ENCODE results near the gene TENM4. TPM values are rescaled to one million over a fixed set of nuclear protein-coding genes. Genes with fewer than 3 reads are reported as not detected.

The TENM4 gene
- total RNA-seq, 1 experiment from 2014 or later = 25.0 TPM

GRCh38 chr11:79390923-79391322, 49.9 kb downstream of the TENM4 start:
- H3K27me3 Mint-ChIP-seq (ENCODE audit: low read depth) = no peaks in the 10 kb centered on the region
- ChIA-PET CTCF (interaction anchor here (1.2 kb wide), 1 partner anchor 10 kb away, joined by 4 read pairs; no protein-coding TSS in a partner anchor), POLR2A (no interaction called here)
- DNase-seq (ENCODE audit: low spot score) (no peak), ATAC-seq (no peak)
- TF ChIP-seq ETV6 (CRISPR knock-in tag; IDR thresholded peaks at IDR 0.05) (no peak), IRF1 (CRISPR knock-in tag; IDR thresholded peaks at IDR 0.05) (no peak), GTF2I (CRISPR knock-in tag; conservative IDR thresholded peaks at IDR 0.05) (no peak), ZNF317 (CRISPR knock-in tag; IDR thresholded peaks at IDR 0.05; ENCODE audit: borderline replicate concordance, low read depth) (no peak), SMAD3 (CRISPR knock-in tag; IDR thresholded peaks at IDR 0.05; ENCODE audit: borderline replicate concordance) (no peak), FOXK1 (CRISPR knock-in tag; IDR thresholded peaks at IDR 0.05) (no peak), ZNF281 (CRISPR knock-in tag; IDR thresholded peaks at IDR 0.05) (no peak), ATF3 (CRISPR knock-in tag; conservative IDR thresholded peaks at IDR 0.05) (no peak), PRDM15 (CRISPR knock-in tag; IDR thresholded peaks at IDR 0.05) (no peak), ESRRA (CRISPR knock-in tag; IDR thresholded peaks at IDR 0.05; ENCODE audit: borderline replicate concordance) (no peak), ELF4 (CRISPR knock-in tag; IDR thresholded peaks at IDR 0.05; ENCODE audit: low read depth) (no peak), NR3C1 (CRISPR knock-in tag; conservative IDR thresholded peaks at IDR 0.05; ENCODE audit: low read depth) (no peak), FOXJ3 (CRISPR knock-in tag; IDR thresholded peaks at IDR 0.05; ENCODE audit: borderline replicate concordance) (no peak), SOX15 (CRISPR knock-in tag; IDR thresholded peaks at IDR 0.05) (no peak), GRHL2 (CRISPR knock-in tag; IDR thresholded peaks at IDR 0.05; ENCODE audit: insufficient replicate concordance, severe bottlenecking) (no peak), ZNF423 (CRISPR knock-in tag; IDR thresholded peaks at IDR 0.05) (no peak), PRRX2 (CRISPR knock-in tag; IDR thresholded peaks at IDR 0.05) (no peak)
- TF ChIP-seq, protein P1, sequence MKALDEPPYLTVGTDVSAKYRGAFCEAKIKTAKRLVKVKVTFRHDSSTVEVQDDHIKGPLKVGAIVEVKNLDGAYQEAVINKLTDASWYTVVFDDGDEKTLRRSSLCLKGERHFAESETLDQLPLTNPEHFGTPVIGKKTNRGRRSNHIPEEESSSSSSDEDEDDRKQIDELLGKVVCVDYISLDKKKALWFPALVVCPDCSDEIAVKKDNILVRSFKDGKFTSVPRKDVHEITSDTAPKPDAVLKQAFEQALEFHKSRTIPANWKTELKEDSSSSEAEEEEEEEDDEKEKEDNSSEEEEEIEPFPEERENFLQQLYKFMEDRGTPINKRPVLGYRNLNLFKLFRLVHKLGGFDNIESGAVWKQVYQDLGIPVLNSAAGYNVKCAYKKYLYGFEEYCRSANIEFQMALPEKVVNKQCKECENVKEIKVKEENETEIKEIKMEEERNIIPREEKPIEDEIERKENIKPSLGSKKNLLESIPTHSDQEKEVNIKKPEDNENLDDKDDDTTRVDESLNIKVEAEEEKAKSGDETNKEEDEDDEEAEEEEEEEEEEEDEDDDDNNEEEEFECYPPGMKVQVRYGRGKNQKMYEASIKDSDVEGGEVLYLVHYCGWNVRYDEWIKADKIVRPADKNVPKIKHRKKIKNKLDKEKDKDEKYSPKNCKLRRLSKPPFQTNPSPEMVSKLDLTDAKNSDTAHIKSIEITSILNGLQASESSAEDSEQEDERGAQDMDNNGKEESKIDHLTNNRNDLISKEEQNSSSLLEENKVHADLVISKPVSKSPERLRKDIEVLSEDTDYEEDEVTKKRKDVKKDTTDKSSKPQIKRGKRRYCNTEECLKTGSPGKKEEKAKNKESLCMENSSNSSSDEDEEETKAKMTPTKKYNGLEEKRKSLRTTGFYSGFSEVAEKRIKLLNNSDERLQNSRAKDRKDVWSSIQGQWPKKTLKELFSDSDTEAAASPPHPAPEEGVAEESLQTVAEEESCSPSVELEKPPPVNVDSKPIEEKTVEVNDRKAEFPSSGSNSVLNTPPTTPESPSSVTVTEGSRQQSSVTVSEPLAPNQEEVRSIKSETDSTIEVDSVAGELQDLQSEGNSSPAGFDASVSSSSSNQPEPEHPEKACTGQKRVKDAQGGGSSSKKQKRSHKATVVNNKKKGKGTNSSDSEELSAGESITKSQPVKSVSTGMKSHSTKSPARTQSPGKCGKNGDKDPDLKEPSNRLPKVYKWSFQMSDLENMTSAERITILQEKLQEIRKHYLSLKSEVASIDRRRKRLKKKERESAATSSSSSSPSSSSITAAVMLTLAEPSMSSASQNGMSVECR (CRISPR knock-in tag; IDR thresholded peaks at IDR 0.05; ENCODE audit: borderline replicate concordance) = no peak
- TF ChIP-seq, protein P2, sequence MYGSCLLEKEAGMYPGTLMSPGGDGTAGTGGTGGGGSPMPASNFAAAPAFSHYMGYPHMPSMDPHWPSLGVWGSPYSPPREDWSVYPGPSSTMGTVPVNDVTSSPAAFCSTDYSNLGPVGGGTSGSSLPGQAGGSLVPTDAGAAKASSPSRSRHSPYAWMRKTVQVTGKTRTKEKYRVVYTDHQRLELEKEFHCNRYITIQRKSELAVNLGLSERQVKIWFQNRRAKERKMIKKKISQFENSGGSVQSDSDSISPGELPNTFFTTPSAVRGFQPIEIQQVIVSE (CRISPR knock-in tag; IDR thresholded peaks at IDR 0.05; ENCODE audit: borderline replicate concordance) = no peak
- TF ChIP-seq, protein P3, sequence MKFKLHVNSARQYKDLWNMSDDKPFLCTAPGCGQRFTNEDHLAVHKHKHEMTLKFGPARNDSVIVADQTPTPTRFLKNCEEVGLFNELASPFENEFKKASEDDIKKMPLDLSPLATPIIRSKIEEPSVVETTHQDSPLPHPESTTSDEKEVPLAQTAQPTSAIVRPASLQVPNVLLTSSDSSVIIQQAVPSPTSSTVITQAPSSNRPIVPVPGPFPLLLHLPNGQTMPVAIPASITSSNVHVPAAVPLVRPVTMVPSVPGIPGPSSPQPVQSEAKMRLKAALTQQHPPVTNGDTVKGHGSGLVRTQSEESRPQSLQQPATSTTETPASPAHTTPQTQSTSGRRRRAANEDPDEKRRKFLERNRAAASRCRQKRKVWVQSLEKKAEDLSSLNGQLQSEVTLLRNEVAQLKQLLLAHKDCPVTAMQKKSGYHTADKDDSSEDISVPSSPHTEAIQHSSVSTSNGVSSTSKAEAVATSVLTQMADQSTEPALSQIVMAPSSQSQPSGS (CRISPR knock-in tag; IDR thresholded peaks at IDR 0.05; ENCODE audit: borderline replicate concordance, low read depth) = no peak
- no peaks in the 10 kb centered on the region for H3K36me3 Mint-ChIP-seq
- peaks cover 44% of the 10 kb centered on the region for H3K4me1 Mint-ChIP-seq
- H3K27ac Mint-ChIP-seq = no peak overlapping the region
- no peak overlapping the region for H3K4me3 Mint-ChIP-seq
- no peaks in the 10 kb centered on the region for H3K9me3 Mint-ChIP-seq

All from WTC11 (cell line).